Vagina (tissue), 2 donors: ENCODE measurements around the gene RAF1. TPM values are rescaled to one million over a fixed set of nuclear protein-coding genes. Genes with fewer than 3 reads are reported as not detected.

Source experiments
- DNase-seq, 2 donors: peaks; one replicate each; pipeline ENCODE4 v3.0.0-alpha.2; 2017; ENCODE audit errors: extremely low spot score in 2 of 2
- H3K27ac ChIP-seq: fragments of 200-600 bp; sonication (generic); one replicate; pipeline ENCODE4 v1.5.1; 2019
- H3K27me3 ChIP-seq: fragments of 200-600 bp; sonication (generic); one replicate; pipeline ENCODE4 v1.5.1; 2019
- H3K36me3 ChIP-seq, 2 donors: fragments of 200-600 bp; sonication (generic); one replicate each; pipeline ENCODE4 v1.5.1; 2017 to 2019
- H3K4me1 ChIP-seq: fragments of 200-600 bp; sonication (generic); one replicate; pipeline ENCODE4 v1.5.1; 2019
- H3K4me3 ChIP-seq, 2 donors: fragments of 200-600 bp; sonication (generic); 1 replicate in 1 of 2; 2 replicates in 1 of 2; pipeline ENCODE4 v1.5.1; 2016 to 2019
- H3K9me3 ChIP-seq: fragments of 200-600 bp; sonication (generic); one replicate; pipeline ENCODE4 v1.5.1; 2019
- CTCF ChIP-seq, 3 experiments: fragments of 450-650 bp in 2 of 3; fragments of 200-600 bp in 1 of 3; sonication (generic) in 1 of 3; IDR thresholded peaks; one replicate each; pipeline ENCODE4 v1.5.1; 2017 to 2019; ENCODE audit warnings: antibody characterized with exemption in 3 of 3, mild to moderate bottlenecking in 2 of 3, moderate library complexity in 2 of 3
- POLR2A ChIP-seq, 2 donors: fragments of 450-650 bp; IDR thresholded peaks; one replicate each; pipeline ENCODE4 v1.6.1; 2017; ENCODE audit warnings: antibody characterized with exemption in 2 of 2, mild to moderate bottlenecking in 2 of 2, moderate library complexity in 2 of 2
- POLR2AphosphoS5 ChIP-seq, 2 donors: sonication (generic); formaldehyde crosslinking; IDR thresholded peaks; one replicate each; pipeline ENCODE4 v1.9.0; 2017; ENCODE audit warnings: antibody characterized with exemption in 2 of 2, mild to moderate bottlenecking in 2 of 2, low read depth in 1 of 2; ENCODE audit not compliant: insufficient read depth in 1 of 2
- intact Hi-C: fragments of 100-400 bp; cut with DNase I; formaldehyde crosslinking; loops from one replicate; pipeline ENCODE4 v1.15.1; 2023
- total RNA-seq: library from RNA; depleted of rRNA; stranded (reverse); fragments of >200 nt; gene quantifications from one replicate; pipeline ENCODE4 v1.2.3, GENCODE V29; 2016

Gene RAF1
- total RNA-seq, 1 donor from 2014 or later, result 89.6 TPM

- no peaks in the 10 kb centered on the region for H3K27me3 ChIP-seq
- peaks cover 56% of the 10 kb centered on the region for H3K4me1 ChIP-seq
- no peak overlapping the region for H3K27ac ChIP-seq
- peaks cover 0 to 23% of the 10 kb centered on the region in 2 donors for H3K36me3 ChIP-seq
- TF ChIP-seq POLR2AphosphoS5 (IDR thresholded peaks at IDR 0.05; ENCODE audit: insufficient read depth in 1 of 2, low read depth in 1 of 2), result no peak
- no peak for TF ChIP-seq CTCF (IDR thresholded peaks at IDR 0.05)
- TF ChIP-seq POLR2A (IDR thresholded peaks at IDR 0.05), result no peak
- H3K9me3 ChIP-seq, result no peaks in the 10 kb centered on the region
- intact Hi-C loops, result loop anchor here (5.0 kb wide), 1 partner anchor 1252 kb away; no protein-coding TSS in a partner anchor
- no peak for DNase-seq
- H3K4me3 ChIP-seq, result no peak overlapping the region
Measured at GRCh38 chr3:12620729-12621128, 43.2 kb downstream of the RAF1 start.

- Histone ChIP-seq H3K27ac (no peak overlapping the region), H3K9me3 (no peaks in the 10 kb centered on the region), H3K27me3 (no peaks in the 10 kb centered on the region), H3K36me3 (peaks cover 0 to 27% of the 10 kb centered on the region in 2 donors), H3K4me3 (no peak overlapping the region), H3K4me1 (peaks cover 52% of the 10 kb centered on the region)
- no peak for DNase-seq
- no peak for TF ChIP-seq POLR2AphosphoS5 (IDR thresholded peaks at IDR 0.05; ENCODE audit: insufficient read depth in 1 of 2, low read depth in 1 of 2)
- no peak for TF ChIP-seq POLR2A (IDR thresholded peaks at IDR 0.05)
- TF ChIP-seq CTCF (IDR thresholded peaks at IDR 0.05), result no peak
- intact Hi-C loops, result loop anchor here (5.0 kb wide), 1 partner anchor 1252 kb away; no protein-coding TSS in a partner anchor
Measured at GRCh38 chr3:12620305-12620704, 43.6 kb downstream of the RAF1 start.

GRCh38 chr3:12618426-12618825 lies 45.5 kb downstream of the RAF1 start:
- Histone ChIP-seq H3K4me1 (peaks cover 39% of the 10 kb centered on the region), H3K27me3 (no peaks in the 10 kb centered on the region), H3K4me3 (no peak overlapping the region), H3K27ac (no peak overlapping the region), H3K9me3 (no peaks in the 10 kb centered on the region), H3K36me3 (peaks cover 0 to 27% of the 10 kb centered on the region in 2 donors)
- intact Hi-C loops, result no loop called here
- TF ChIP-seq CTCF (IDR thresholded peaks at IDR 0.05) (no peak), POLR2AphosphoS5 (IDR thresholded peaks at IDR 0.05; ENCODE audit: insufficient read depth in 1 of 2, low read depth in 1 of 2) (no peak), POLR2A (IDR thresholded peaks at IDR 0.05) (no peak)
- DNase-seq, result no peak

GRCh38 chr3:12615266-12615665 lies 48.7 kb downstream of the RAF1 start:
- Histone ChIP-seq H3K4me3 (no peak overlapping the region), H3K9me3 (no peaks in the 10 kb centered on the region), H3K4me1 (peaks cover 14% of the 10 kb centered on the region), H3K36me3 (peaks cover 0 to 30% of the 10 kb centered on the region in 2 donors), H3K27me3 (no peaks in the 10 kb centered on the region), H3K27ac (no peak overlapping the region)
- intact Hi-C loops, result no loop called here
- TF ChIP-seq POLR2A (IDR thresholded peaks at IDR 0.05) (no peak), POLR2AphosphoS5 (IDR thresholded peaks at IDR 0.05; ENCODE audit: insufficient read depth in 1 of 2, low read depth in 1 of 2) (no peak), CTCF (IDR thresholded peaks at IDR 0.05) (no peak)
- no peak for DNase-seq

GRCh38 chr3:12613250-12613649 lies 50.7 kb downstream of the RAF1 start:
- no peak for DNase-seq
- no peaks in the 10 kb centered on the region for H3K9me3 ChIP-seq
- no peak for TF ChIP-seq POLR2A (IDR thresholded peaks at IDR 0.05)
- no peak for TF ChIP-seq CTCF (IDR thresholded peaks at IDR 0.05)
- TF ChIP-seq POLR2AphosphoS5 (IDR thresholded peaks at IDR 0.05; ENCODE audit: insufficient read depth in 1 of 2, low read depth in 1 of 2), result no peak
- no peak overlapping the region for H3K4me3 ChIP-seq
- no peaks in the 10 kb centered on the region for H3K27me3 ChIP-seq
- peaks cover 9% of the 10 kb centered on the region for H3K4me1 ChIP-seq
- peaks cover 0 to 36% of the 10 kb centered on the region in 2 donors for H3K36me3 ChIP-seq
- intact Hi-C loops, result no loop called here
- H3K27ac ChIP-seq, result no peak overlapping the region
